ENCODE data around the gene ARHGEF12. TPM values are rescaled to one million over a fixed set of nuclear protein-coding genes. Genes with fewer than 3 reads are reported as not detected.

Gene ARHGEF12
- polyA plus RNA-seq, 2 of the 4 experiments (the other 2 are of a cell fraction): 16.7 to 27.2 TPM

DNA sequence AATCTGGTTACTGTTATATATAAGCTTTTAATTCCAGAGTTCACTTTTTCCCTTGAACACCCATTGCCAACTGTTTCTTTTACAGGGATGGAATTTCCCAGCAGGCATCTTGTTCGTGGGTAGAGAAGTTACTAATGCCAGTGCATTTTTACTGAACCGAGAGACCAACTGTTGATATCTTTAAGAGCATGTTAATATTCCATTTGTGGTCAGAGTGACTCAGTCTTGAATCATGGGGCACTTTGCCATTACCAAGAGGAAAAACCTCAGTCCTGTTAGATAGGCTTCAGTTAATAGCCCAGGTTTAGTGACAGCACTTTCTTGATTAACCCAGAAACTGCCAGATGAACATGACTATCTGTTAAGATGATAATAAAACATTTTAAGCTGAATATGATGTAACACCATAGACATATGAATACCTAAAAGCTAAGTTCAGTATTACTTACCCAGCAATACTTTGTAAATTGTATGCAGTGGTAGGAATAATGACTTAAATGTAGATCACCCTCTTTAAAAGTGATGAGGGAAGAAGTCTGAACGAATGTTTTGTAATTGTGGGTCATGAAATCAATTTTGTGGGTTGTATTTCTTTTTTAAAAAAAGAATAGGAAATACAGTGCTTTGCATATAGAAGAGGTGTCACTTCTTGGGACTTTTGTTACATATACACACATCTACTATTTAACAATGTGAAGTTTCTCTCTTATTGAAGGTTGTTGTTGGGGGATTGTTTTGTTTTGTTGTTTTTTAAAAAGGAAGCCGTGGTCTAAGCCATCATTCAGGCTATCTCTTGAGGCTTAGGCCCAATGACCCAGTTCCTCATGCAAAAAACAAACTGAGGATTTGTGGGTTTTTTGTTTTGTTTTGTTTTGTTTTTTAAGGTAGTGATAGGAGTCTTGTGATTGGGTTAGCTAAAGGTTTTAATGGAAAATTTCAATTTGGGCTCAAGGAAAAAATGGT lies 96.1 kb downstream of the ARHGEF12 start (continued):
- TF ChIP-seq, protein P1, sequence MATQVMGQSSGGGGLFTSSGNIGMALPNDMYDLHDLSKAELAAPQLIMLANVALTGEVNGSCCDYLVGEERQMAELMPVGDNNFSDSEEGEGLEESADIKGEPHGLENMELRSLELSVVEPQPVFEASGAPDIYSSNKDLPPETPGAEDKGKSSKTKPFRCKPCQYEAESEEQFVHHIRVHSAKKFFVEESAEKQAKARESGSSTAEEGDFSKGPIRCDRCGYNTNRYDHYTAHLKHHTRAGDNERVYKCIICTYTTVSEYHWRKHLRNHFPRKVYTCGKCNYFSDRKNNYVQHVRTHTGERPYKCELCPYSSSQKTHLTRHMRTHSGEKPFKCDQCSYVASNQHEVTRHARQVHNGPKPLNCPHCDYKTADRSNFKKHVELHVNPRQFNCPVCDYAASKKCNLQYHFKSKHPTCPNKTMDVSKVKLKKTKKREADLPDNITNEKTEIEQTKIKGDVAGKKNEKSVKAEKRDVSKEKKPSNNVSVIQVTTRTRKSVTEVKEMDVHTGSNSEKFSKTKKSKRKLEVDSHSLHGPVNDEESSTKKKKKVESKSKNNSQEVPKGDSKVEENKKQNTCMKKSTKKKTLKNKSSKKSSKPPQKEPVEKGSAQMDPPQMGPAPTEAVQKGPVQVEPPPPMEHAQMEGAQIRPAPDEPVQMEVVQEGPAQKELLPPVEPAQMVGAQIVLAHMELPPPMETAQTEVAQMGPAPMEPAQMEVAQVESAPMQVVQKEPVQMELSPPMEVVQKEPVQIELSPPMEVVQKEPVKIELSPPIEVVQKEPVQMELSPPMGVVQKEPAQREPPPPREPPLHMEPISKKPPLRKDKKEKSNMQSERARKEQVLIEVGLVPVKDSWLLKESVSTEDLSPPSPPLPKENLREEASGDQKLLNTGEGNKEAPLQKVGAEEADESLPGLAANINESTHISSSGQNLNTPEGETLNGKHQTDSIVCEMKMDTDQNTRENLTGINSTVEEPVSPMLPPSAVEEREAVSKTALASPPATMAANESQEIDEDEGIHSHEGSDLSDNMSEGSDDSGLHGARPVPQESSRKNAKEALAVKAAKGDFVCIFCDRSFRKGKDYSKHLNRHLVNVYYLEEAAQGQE (IDR thresholded peaks at IDR 0.05): no peak
- TF ChIP-seq HOXB13 (CRISPR knock-in tag; IDR thresholded peaks at IDR 0.05; ENCODE audit: low read depth) (no peak), FOSL2 (IDR thresholded peaks at IDR 0.05) (peak; percentile 88), FOSL2 (CRISPR knock-in tag; IDR thresholded peaks at IDR 0.05) (peak; percentile 91)

DNA sequence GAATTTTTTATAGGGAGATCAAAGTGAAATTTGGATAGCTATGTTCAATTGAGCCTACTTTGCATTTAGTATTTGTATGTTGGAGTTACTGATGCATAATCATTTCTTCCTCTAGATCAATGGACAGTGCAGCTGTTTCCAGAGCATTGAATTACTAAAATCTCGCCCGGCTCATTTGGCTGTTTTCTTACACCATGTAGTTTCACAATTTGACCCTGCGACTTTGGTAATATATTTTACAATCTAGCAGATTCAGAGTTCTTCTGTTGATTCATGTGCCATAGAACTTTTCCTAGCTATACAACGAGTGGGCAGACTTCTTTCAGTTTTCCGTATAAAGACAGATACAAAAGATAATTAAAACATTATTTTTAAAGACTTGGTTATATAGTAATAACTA lies 105.4 kb downstream of the ARHGEF12 start:
- no peak for TF ChIP-seq CBX2 (IDR thresholded peaks at IDR 0.05; ENCODE audit: borderline replicate concordance, low read depth)
- no peak for TF ChIP-seq CEBPB (IDR thresholded peaks at IDR 0.05)
- TF ChIP-seq, protein P2, sequence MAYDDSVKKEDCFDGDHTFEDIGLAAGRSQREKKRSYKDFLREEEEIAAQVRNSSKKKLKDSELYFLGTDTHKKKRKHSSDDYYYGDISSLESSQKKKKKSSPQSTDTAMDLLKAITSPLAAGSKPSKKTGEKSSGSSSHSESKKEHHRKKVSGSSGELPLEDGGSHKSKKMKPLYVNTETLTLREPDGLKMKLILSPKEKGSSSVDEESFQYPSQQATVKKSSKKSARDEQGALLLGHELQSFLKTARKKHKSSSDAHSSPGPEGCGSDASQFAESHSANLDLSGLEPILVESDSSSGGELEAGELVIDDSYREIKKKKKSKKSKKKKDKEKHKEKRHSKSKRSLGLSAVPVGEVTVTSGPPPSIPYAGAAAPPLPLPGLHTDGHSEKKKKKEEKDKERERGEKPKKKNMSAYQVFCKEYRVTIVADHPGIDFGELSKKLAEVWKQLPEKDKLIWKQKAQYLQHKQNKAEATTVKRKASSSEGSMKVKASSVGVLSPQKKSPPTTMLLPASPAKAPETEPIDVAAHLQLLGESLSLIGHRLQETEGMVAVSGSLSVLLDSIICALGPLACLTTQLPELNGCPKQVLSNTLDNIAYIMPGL (CRISPR knock-in tag; IDR thresholded peaks at IDR 0.05; ENCODE audit: borderline replicate concordance): no peak
- TF ChIP-seq, protein P3, sequence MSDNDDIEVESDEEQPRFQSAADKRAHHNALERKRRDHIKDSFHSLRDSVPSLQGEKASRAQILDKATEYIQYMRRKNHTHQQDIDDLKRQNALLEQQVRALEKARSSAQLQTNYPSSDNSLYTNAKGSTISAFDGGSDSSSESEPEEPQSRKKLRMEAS (IDR thresholded peaks at IDR 0.05): no peak
- TF ChIP-seq POLR2A (IDR thresholded peaks at IDR 0.05; ENCODE audit: low read length): no peak
- TF ChIP-seq, protein P4, sequence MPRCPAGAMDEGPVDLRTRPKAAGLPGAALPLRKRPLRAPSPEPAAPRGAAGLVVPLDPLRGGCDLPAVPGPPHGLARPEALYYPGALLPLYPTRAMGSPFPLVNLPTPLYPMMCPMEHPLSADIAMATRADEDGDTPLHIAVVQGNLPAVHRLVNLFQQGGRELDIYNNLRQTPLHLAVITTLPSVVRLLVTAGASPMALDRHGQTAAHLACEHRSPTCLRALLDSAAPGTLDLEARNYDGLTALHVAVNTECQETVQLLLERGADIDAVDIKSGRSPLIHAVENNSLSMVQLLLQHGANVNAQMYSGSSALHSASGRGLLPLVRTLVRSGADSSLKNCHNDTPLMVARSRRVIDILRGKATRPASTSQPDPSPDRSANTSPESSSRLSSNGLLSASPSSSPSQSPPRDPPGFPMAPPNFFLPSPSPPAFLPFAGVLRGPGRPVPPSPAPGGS (IDR thresholded peaks at IDR 0.05): no peak
- TF ChIP-seq RAD21 (conservative IDR thresholded peaks at IDR 0.05 in 1 of 2, IDR thresholded peaks at IDR 0.05 in 1 of 2): no peak
- no peak for TF ChIP-seq MAZ (IDR thresholded peaks at IDR 0.05; ENCODE audit: borderline replicate concordance, low read depth, low read length)
- no peak for TF ChIP-seq FOXS1 (CRISPR knock-in tag; IDR thresholded peaks at IDR 0.05)
- no peak for TF ChIP-seq HOXB5 (CRISPR knock-in tag; IDR thresholded peaks at IDR 0.05)
- Histone ChIP-seq H3K4me1 (no peaks in the 10 kb centered on the region), H3K9me3 (no peaks in the 10 kb centered on the region), H3K4me3 (no peak overlapping the region), H3K27ac (no peak overlapping the region), H3K4me2 (no peak overlapping the region)
- DNase-seq (ENCODE audit: low read depth in 1 of 2, low spot score in 1 of 2) (no peak), FAIRE-seq (no peak), ATAC-seq (no peak)
- POLR2A ChIA-PET: no interaction called here
- CTCF ChIA-PET: interaction anchor here (0.8 kb wide), 1 partner anchor 10 kb away, joined by 3 read pairs; no protein-coding TSS in a partner anchor
- 88% methylated on average over 5 of the region's 5 CpGs for WGBS (ENCODE audit: missing lambda C conversion rate)

DNA sequence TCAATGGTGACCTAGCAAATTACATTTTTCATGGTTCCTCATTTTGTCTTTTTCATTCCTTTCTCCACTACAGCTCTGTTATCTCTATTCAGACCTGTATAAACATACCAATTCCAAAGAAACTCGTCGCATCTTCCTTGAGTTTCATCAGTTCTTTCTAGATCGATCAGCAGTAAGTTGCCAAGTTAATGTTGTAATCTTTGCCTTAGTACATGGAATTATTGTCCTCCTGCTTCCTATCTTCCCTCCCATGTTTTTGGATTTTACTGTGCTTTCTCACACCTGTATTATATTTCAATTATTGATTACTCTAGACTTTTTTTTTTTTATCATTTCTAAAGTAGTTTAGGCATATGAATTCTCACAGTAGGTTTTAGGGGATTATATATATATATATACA lies 105.8 kb downstream of the ARHGEF12 start:
- Histone ChIP-seq H3K27ac (no peak overlapping the region), H3K4me2 (no peak overlapping the region), H3K9me3 (no peaks in the 10 kb centered on the region), H3K4me3 (no peak overlapping the region), H3K4me1 (no peaks in the 10 kb centered on the region)
- DNase-seq (ENCODE audit: low read depth in 1 of 2, low spot score in 1 of 2): no peak
- ChIA-PET CTCF (interaction anchor here (0.8 kb wide), 1 partner anchor 10 kb away, joined by 3 read pairs; no protein-coding TSS in a partner anchor), POLR2A (no interaction called here)
- FAIRE-seq: no peak
- ATAC-seq: no peak
- WGBS (ENCODE audit: missing lambda C conversion rate): 88% methylated on average over 3 of the region's 3 CpGs
- TF ChIP-seq, protein P3 (IDR thresholded peaks at IDR 0.05): no peak
- TF ChIP-seq KDM1A (IDR thresholded peaks at IDR 0.05; ENCODE audit: low read depth) (no peak), FOSB (CRISPR knock-in tag; IDR thresholded peaks at IDR 0.05) (no peak), ESRRA (IDR thresholded peaks at IDR 0.05; ENCODE audit: borderline replicate concordance, low read length) (no peak), CHD4 (IDR thresholded peaks at IDR 0.05; ENCODE audit: borderline replicate concordance) (no peak), POLR2AphosphoS2 (conservative IDR thresholded peaks at IDR 0.05; ENCODE audit: low read length) (no peak), JUN (IDR thresholded peaks at IDR 0.05) (no peak), NR3C1 (IDR thresholded peaks at IDR 0.05) (no peak), ZSCAN20 (CRISPR knock-in tag; IDR thresholded peaks at IDR 0.05) (no peak), MAZ (IDR thresholded peaks at IDR 0.05; ENCODE audit: borderline replicate concordance, low read depth, low read length) (no peak), ZNF302 (CRISPR knock-in tag; IDR thresholded peaks at IDR 0.05) (no peak)
- TF ChIP-seq, protein P1 (IDR thresholded peaks at IDR 0.05): no peak
